Measurements from ENCODE around the gene IAH1. TPM values are rescaled to one million over a fixed set of nuclear protein-coding genes. Genes with fewer than 3 reads are reported as not detected.

IAH1 gene
- total and polyA plus RNA-seq, 10 of the 15 experiments (the other 5 are each of a cell fraction or from before 2014, with no cell fraction given) = 57.4 to 125 (median 75.8) TPM

DNA sequence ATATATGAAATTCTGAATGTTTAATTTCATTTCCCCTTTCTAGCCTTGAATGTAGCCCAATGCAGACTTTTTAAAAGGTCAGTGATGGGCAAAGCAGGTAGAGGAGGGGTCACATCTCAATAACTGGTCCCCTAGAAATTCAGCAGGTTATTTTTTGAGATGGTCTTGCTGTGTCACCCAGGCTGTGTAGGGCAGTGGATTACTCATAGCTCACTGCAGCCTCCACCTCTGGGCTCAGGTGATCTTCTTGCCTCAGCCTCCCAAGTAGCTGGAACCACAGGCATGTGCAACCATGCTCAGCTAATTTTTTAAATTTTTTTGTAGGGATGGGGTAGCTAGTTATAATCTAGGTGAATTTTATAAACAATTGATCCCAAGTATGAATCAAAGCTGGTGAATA, 8.8 kb downstream of the IAH1 start:
- CTCF ChIA-PET = no interaction called here
- POLR2A ChIA-PET = interaction anchor here (0.6 to 1.4 kb wide), 4 partner anchors 9 to 53 kb away, joined by 3 to 5 read pairs (median 4); partner anchors contain the start of gene IAH1
- intact Hi-C loops (cut with micrococcal nuclease; ENCODE audit: unreplicated experiment) = no loop called here
- BruUV-seq (replicated peaks) = no TSS peak
- H3K4me2 ChIP-seq (ENCODE audit: control insufficient read depth, insufficient read depth) = no peak overlapping the region
- H4K20me1 ChIP-seq (ENCODE audit: control insufficient read depth, insufficient read depth) = no peaks in the 10 kb centered on the region
- SMC1A ChIA-PET (ENCODE audit: uncharacterized antibody, unreplicated experiment) = interaction anchor here (1.3 kb wide), 1 partner anchor 10 kb away, joined by 3 read pairs; no protein-coding TSS in a partner anchor
- in situ Hi-C loops (cut with MboI) = no loop called here
- H3K4me1 ChIP-seq (ENCODE audit: control insufficient read depth, insufficient read depth, low read length) = peaks cover 6% of the 10 kb centered on the region; the same call in 1 of the 2 replicates
- no peak overlapping the region for H3K9ac ChIP-seq (ENCODE audit: control insufficient read depth, insufficient read depth, low read length)
- DNase-seq (ENCODE audit: low read depth, low spot score) (no peak), FAIRE-seq (no peak), ATAC-seq (no peak)
- no peak overlapping the region for H3K4me3 ChIP-seq
- no peaks in the 10 kb centered on the region for H3K9me3 ChIP-seq (replicated peaks; ENCODE audit: control insufficient read depth, insufficient read depth, low read length)
- TF ChIP-seq YY1 (IDR thresholded peaks at IDR 0.05; ENCODE audit: low read depth, low read length) = no peak
- no peak for TF ChIP-seq PML (IDR thresholded peaks at IDR 0.05; ENCODE audit: low read length)
- no peak for TF ChIP-seq BHLHE40 (IDR thresholded peaks at IDR 0.05; ENCODE audit: borderline replicate concordance in 1 of 2, low read depth in 2 of 2, low read length in 1 of 2)
- no peak for TF ChIP-seq HCFC1 (IDR thresholded peaks at IDR 0.05; ENCODE audit: low read length)
- TF ChIP-seq PAX5 (IDR thresholded peaks at IDR 0.05; ENCODE audit: borderline replicate concordance, low read depth, low read length) = no peak
- TF ChIP-seq SUZ12 (IDR thresholded peaks at IDR 0.05; ENCODE audit: unreplicated experiment) = no peak
- no peak for TF ChIP-seq ASH2L (IDR thresholded peaks at IDR 0.05; ENCODE audit: borderline replicate concordance, low read depth)
- TF ChIP-seq TAF1 (IDR thresholded peaks at IDR 0.05; ENCODE audit: borderline replicate concordance, low read depth, low read length) = no peak
- TF ChIP-seq NRF1 (conservative IDR thresholded peaks at IDR 0.05; ENCODE audit: low read depth, low read length) = no peak
- TF ChIP-seq ZBED1 (IDR thresholded peaks at IDR 0.05; ENCODE audit: borderline replicate concordance) = no peak
- TF ChIP-seq ZNF24 (IDR thresholded peaks at IDR 0.05) = no peak
- TF ChIP-seq SIX5 (IDR thresholded peaks at IDR 0.05; ENCODE audit: low read depth, low read length, severe bottlenecking) = no peak
- TF ChIP-seq CHD2 (IDR thresholded peaks at IDR 0.05; ENCODE audit: borderline replicate concordance, low read depth, low read length) = no peak
- TF ChIP-seq IKZF1 (conservative IDR thresholded peaks at IDR 0.05) = no peak
- TF ChIP-seq RELA (IDR thresholded peaks at IDR 0.05; ENCODE audit: borderline replicate concordance, partially characterized antibody) = no peak
- TF ChIP-seq, protein P1, sequence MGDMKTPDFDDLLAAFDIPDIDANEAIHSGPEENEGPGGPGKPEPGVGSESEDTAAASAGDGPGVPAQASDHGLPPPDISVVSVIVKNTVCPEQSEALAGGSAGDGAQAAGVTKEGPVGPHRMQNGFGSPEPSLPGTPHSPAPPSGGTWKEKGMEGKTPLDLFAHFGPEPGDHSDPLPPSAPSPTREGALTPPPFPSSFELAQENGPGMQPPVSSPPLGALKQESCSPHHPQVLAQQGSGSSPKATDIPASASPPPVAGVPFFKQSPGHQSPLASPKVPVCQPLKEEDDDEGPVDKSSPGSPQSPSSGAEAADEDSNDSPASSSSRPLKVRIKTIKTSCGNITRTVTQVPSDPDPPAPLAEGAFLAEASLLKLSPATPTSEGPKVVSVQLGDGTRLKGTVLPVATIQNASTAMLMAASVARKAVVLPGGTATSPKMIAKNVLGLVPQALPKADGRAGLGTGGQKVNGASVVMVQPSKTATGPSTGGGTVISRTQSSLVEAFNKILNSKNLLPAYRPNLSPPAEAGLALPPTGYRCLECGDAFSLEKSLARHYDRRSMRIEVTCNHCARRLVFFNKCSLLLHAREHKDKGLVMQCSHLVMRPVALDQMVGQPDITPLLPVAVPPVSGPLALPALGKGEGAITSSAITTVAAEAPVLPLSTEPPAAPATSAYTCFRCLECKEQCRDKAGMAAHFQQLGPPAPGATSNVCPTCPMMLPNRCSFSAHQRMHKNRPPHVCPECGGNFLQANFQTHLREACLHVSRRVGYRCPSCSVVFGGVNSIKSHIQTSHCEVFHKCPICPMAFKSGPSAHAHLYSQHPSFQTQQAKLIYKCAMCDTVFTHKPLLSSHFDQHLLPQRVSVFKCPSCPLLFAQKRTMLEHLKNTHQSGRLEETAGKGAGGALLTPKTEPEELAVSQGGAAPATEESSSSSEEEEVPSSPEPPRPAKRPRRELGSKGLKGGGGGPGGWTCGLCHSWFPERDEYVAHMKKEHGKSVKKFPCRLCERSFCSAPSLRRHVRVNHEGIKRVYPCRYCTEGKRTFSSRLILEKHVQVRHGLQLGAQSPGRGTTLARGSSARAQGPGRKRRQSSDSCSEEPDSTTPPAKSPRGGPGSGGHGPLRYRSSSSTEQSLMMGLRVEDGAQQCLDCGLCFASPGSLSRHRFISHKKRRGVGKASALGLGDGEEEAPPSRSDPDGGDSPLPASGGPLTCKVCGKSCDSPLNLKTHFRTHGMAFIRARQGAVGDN (IDR thresholded peaks at IDR 0.05) = no peak
- RAD21 ChIA-PET (ENCODE audit: unreplicated experiment) = interaction anchor here (0.8 kb wide), 1 partner anchor 8 kb away, joined by 3 read pairs; the partner anchor contains the start of gene IAH1
- peaks cover 22 to 44% of the 10 kb centered on the region in 2 experiments for H3K36me3 ChIP-seq (ENCODE audit: control insufficient read depth in 2 of 2, insufficient read depth in 2 of 2, low read length in 1 of 2)
- no peaks in the 10 kb centered on the region for H3K27me3 ChIP-seq (replicated peaks in 1 of 2; ENCODE audit: control insufficient read depth in 2 of 2, insufficient read depth in 2 of 2, low read length in 1 of 2)
- no peak overlapping the region for H3K27ac ChIP-seq (ENCODE audit: control insufficient read depth, insufficient read depth)
- H3K79me2 ChIP-seq (ENCODE audit: control insufficient read depth, insufficient read depth, low read length) = no peaks in the 10 kb centered on the region; the same call in 1 of the 2 replicates
- H2AFZ ChIP-seq (ENCODE audit: control insufficient read depth, low read depth, low read length) = no peak overlapping the region

All from GM12878 (cell line).